Measurements from ENCODE around the gene HTRA3.
A peak's percentile ranks its signal among the peaks of the same experiment; 100 is the strongest.

The HTRA3 gene

DNA sequence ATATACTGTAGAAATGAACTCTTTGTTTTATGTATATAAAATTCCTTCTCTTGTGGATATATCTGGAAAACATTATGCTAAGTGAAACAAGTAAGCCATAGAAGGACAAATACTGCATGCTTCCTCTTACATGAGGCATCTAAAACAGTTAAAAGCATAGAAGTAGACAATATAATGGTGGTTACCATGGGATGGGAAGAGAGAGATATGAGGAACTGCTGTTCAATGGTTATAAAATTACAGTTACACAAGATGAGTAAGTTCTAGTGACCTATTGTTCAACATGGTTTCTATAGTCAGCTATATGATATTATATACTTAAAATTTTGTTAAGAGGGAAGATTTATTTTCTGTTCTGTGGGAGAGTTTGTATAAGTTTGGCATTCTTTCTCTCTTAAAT is 43.4 kb downstream of the HTRA3 start:
- TF ChIP-seq, protein P1, sequence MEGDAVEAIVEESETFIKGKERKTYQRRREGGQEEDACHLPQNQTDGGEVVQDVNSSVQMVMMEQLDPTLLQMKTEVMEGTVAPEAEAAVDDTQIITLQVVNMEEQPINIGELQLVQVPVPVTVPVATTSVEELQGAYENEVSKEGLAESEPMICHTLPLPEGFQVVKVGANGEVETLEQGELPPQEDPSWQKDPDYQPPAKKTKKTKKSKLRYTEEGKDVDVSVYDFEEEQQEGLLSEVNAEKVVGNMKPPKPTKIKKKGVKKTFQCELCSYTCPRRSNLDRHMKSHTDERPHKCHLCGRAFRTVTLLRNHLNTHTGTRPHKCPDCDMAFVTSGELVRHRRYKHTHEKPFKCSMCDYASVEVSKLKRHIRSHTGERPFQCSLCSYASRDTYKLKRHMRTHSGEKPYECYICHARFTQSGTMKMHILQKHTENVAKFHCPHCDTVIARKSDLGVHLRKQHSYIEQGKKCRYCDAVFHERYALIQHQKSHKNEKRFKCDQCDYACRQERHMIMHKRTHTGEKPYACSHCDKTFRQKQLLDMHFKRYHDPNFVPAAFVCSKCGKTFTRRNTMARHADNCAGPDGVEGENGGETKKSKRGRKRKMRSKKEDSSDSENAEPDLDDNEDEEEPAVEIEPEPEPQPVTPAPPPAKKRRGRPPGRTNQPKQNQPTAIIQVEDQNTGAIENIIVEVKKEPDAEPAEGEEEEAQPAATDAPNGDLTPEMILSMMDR (conservative IDR thresholded peaks at IDR 0.05): no peak
- H3K27ac ChIP-seq: no peak overlapping the region

DNA sequence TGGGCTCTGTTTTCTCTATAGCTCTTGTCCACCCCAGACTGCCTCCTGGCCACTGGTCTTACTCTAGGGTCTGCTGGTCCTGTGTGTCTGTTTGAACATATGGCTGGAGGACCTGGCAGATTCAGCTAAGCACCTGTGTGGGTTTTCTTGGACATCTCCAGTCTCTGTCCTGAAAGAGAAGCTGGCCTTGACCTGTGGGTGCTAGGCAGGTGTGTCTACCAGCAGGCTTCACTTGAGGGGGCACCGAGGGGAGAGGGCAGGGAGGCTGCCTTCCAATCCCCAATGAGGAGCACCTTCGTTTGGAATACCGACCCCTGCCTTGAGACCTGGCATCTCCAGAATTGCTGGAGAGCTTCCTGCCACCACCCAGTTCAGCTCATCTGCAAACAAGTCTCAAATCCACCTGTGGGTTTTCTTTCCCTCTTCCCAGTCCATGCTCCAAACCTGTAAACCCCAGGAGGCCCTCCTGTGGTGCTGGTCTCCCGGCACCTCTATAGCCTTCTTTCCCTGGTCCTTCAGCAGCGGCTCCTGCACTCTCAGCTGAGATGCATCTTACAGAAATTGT is 45.2 kb downstream of the HTRA3 start:
- H3K27ac ChIP-seq: no peak overlapping the region
- TF ChIP-seq, protein P1 (conservative IDR thresholded peaks at IDR 0.05): no peak

DNA sequence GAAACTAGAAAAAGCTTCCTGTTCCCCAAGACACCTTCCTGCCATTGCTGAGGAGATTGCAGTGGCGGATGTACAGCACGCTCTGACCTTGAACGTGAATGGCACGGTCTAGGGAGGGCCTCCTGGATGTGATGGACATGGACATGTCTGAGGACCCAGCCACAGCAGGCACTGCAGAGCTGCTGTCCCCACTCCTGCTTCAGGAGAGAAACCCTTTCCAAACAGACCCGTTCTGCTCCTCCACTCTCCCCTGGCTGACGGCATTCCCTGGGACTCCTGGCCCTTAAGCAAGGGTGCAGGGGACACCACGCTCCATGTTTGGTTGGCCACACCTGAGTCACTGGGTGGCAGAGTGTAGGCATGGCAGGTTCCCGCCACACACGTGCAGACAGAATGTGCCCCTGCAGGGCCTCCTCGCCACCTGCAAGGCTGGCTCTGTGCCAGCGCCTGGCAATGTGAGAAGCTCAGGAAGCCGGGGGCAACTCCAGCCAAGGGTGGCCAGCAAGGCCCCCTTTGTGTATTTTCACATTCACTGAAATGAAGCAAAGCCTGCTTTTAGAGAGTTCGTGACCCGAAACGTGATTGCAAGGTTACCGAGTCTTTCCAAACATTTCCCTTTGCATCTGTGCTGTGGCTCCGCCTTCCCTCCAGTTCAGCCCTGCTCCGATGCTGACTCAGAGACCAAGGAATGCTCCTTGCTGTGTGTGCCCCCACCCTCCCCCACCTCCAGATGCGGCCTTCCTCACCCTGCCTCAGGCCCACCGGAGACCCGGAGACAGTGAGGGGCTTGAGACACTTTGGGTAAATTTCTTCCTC is 46.1 kb downstream of the HTRA3 start:
- H3K27ac ChIP-seq: peak overlapping the region; percentile 11; the same call in 1 of the 2 replicates

DNA sequence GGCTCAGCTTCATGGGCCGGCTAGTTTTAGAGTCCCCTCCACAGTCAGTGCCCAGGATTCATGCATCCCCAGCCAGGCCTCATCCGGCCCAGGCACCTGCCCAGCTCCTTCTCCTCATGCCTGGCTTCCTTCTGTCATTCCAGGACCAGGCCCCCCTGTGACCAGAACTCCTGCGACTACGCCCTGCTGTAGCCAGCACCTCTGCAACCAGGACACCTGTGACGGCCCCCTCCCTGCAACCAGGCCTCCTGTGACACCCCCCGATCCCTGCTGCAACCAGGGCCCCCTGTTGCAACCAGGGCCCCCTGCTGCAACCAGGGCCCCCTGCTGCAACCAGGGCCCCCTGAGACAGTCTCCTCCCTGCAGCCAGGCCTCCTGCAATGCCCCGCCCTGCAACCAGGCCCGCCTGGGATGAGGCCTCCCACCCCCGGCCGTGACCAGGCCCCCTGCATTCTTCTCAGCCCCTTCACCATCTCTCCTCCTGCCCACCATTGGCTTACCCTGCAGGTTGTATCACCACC is 46.8 kb downstream of the HTRA3 start:
- H3K27ac ChIP-seq: peak overlapping the region; percentile 11; the same call in 1 of the 2 replicates
- TF ChIP-seq, protein P1 (conservative IDR thresholded peaks at IDR 0.05): no peak

More for the DNA sequence above, 46.1 kb downstream of the HTRA3 start:
- TF ChIP-seq, protein P1 (conservative IDR thresholded peaks at IDR 0.05): no peak

DNA sequence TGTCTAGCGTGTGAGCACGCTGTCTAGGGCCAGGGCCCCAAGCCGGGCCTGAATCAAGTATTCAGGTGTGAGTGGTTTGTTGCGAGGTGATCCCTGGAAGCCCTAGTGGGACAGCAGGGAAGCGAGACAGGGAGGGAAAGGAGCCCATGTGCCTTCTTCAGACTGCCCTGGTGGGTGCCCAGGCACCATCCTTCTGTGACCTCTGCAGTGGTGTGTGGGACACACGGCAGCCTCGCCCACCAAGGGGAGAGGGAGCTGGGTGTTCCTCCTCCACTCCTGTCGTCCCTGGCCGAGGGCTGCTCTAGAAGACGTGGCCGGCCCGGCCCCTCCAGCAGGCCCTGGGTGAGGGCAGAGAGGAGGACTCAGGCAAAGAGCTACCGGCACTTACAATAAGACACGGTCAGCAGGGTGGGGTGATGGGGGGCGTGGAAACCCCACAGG is 47.4 kb downstream of the HTRA3 start:
- H3K27ac ChIP-seq: no peak overlapping the region
- TF ChIP-seq, protein P1 (conservative IDR thresholded peaks at IDR 0.05): no peak

DNA sequence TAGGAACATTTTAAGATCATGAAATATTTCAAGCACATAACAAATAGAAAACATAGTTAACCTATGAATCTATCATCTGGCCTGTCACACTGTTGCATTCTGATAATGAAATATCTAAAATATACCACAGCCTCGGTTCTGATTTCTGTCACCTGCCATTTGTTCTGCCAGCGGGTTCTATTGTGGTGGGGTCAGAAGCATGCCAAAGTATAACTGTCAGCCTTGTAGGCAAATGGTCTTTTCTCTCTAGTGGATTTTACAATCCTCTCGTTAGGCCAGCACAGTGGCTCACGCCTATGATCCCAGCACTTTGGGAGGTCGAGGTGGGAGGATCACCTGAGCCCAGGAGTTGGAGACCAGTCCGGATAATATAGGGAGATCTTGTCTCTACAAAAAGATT is 47.9 kb downstream of the HTRA3 start:
- TF ChIP-seq, protein P1 (conservative IDR thresholded peaks at IDR 0.05): no peak
- H3K27ac ChIP-seq: no peak overlapping the region

DNA sequence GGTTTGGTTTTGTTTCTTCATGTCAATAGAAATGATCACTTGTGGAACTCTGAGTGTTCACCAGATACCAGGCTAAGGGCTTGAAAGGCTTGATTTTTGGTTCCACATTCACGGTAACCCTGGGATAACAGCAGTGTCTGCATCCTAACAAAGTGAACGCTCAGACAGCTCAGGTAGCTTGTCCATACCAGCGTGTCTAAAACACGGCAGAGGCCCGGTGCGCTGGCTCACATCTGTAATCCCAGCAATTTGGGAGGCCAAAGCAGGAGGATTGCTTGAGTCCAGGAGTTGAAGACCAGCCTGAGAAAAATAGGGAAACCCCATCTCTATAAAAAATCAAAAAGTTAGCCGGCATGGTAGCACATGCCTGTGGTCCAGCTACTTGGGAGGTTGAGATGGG is 49.0 kb downstream of the HTRA3 start:
- TF ChIP-seq, protein P1 (conservative IDR thresholded peaks at IDR 0.05): no peak
- peak overlapping the region; percentile 78; the same call in 1 of the 2 replicates for H3K27ac ChIP-seq

Data from VCaP (cell line).